Panc1 (cell line): ENCODE measurements around the gene INPP5F. TPM values are rescaled to one million over a fixed set of nuclear protein-coding genes. Genes with fewer than 3 reads are reported as not detected.

ENCODE experiments used
- ATAC-seq: fragments of 200-7000 bp; cut with Tn5 transposase; 2 replicates; pipeline ENCODE4 v1.9.1; 2020; ENCODE audit warnings: mild to moderate bottlenecking, moderate library complexity
- BruUV-seq: library from RNA; stranded (reverse); fragments of 400-500 nt; replicated peaks from 2 replicates; lab custom pipeline; 2021; lab: Mats Ljungman, UMichigan
- CTCF ChIA-PET: fragments of 300-600 bp; sonication (Branson Sonifier 250); formaldehyde crosslinking; loops from one replicate; lab custom pipeline; 2022; ENCODE audit warnings: antibody characterized with exemption; lab: Charles Lee
- POLR2A ChIA-PET: fragments of 300-600 bp; sonication (Branson Sonifier 250); formaldehyde crosslinking; loops from one replicate; lab custom pipeline; 2022; ENCODE audit warnings: antibody characterized with exemption; lab: Charles Lee
- DNase-seq: peaks from one replicate; pipeline ENCODE4 v3.0.0-alpha.2; 2010; ENCODE audit warnings: low read depth, low spot score
- H3K27ac ChIP-seq: 2 replicates; pipeline ENCODE4 v1.5.1; 2011; ENCODE audit warnings: mild to moderate bottlenecking, low read length, inconsistent platforms
- H3K27me3 ChIP-seq: fragments of 200-500 bp; sonication (Bioruptor generic); 2 replicates; pipeline ENCODE4 v1.6.0; 2014; ENCODE audit warnings: low read length, inconsistent platforms; ENCODE audit not compliant: control insufficient read depth, insufficient read depth
- H3K36me3 ChIP-seq: fragments of 200-500 bp; sonication (Bioruptor generic); 2 replicates; pipeline ENCODE4 v1.5.1; 2014; ENCODE audit warnings: inconsistent platforms, mild to moderate bottlenecking, low read length, moderate library complexity; ENCODE audit not compliant: control insufficient read depth, insufficient read depth
- H3K4me1 ChIP-seq: 2 replicates; pipeline ENCODE4 v1.5.1; 2011; ENCODE audit warnings: inconsistent platforms, mild to moderate bottlenecking, low read length, moderate library complexity; ENCODE audit not compliant: control insufficient read depth, insufficient read depth
- H3K4me3 ChIP-seq, 2 experiments: 2 replicates each; pipeline ENCODE4 v1.5.1; 2011 to 2012; ENCODE audit warnings: low read depth in 2 of 2, low read length in 2 of 2, mild to moderate bottlenecking in 2 of 2, inconsistent platforms in 1 of 2, moderate library complexity in 1 of 2
- H3K9me3 ChIP-seq: fragments of 200-500 bp; sonication (Bioruptor generic); 2 replicates; pipeline ENCODE4 v1.5.1; 2014; ENCODE audit warnings: low read depth, mild to moderate bottlenecking, inconsistent platforms, low read length, moderate library complexity; ENCODE audit not compliant: control insufficient read depth, insufficient read depth
- CTCF ChIP-seq: fragments of 450-650 bp; IDR thresholded peaks from 2 replicates; pipeline ENCODE4 v1.5.1; 2017; ENCODE audit warnings: mild to moderate bottlenecking
- POLR2AphosphoS5 ChIP-seq: IDR thresholded peaks from 2 replicates; pipeline ENCODE4 v1.6.1; 2012; ENCODE audit warnings: mild to moderate bottlenecking, low read depth, low read length, moderate library complexity
- REST ChIP-seq, 2 experiments: IDR thresholded peaks; 2 replicates each; pipeline ENCODE4 v1.6.1; 2011 to 2012; ENCODE audit warnings: low read depth in 2 of 2, control low read depth in 1 of 2, low read length in 1 of 2, mild to moderate bottlenecking in 1 of 2, moderate library complexity in 1 of 2; ENCODE audit not compliant: insufficient read depth in 1 of 2
- SIN3A ChIP-seq: IDR thresholded peaks from 2 replicates; pipeline ENCODE4 v1.6.1; 2012; ENCODE audit warnings: low read depth, mild to moderate bottlenecking, low read length, moderate library complexity, borderline replicate concordance; ENCODE audit not compliant: insufficient read depth
- TCF7L2 ChIP-seq: IDR thresholded peaks from 2 replicates; pipeline ENCODE4 v1.6.1; 2011; ENCODE audit warnings: mild to moderate bottlenecking, low read depth, low read length, inconsistent platforms
- in situ Hi-C: cut with HindIII; loops from 2 replicates; pipeline ENCODE4 v1.10.0; 2016; ENCODE audit warnings: low sequenced_read_pairs, low pct_unique_long_range_greater_than_20kb
- intact Hi-C: fragments of 100-400 bp; cut with micrococcal nuclease; formaldehyde crosslinking; loops from one replicate; pipeline ENCODE4 v1.10.0; 2022; ENCODE audit not compliant: unreplicated experiment
- total RNA-seq: library from RNA; stranded (reverse); gene quantifications from one replicate; pipeline ENCODE4 v1.2.1, GENCODE V29; 2021; ENCODE audit not compliant: unreplicated experiment

The INPP5F gene
- total RNA-seq, 1 experiment from 2014 or later: 26.7 TPM

GRCh38 chr10:119723624-119724023 is 2.2 kb upstream of the INPP5F start:
- Histone ChIP-seq H3K27ac (peak overlapping the region; percentile 96), H3K4me1 (peaks cover 37% of the 10 kb centered on the region), H3K36me3 (no peaks in the 10 kb centered on the region; the same call in 1 of the 2 replicates), H3K9me3 (no peaks in the 10 kb centered on the region), H3K4me3 (no peak overlapping the region), H3K27me3 (no peaks in the 10 kb centered on the region)
- no peak for DNase-seq
- BruUV-seq: no TSS peak
- ChIA-PET CTCF (no interaction called here), POLR2A (no interaction called here)
- no peak for ATAC-seq
- in situ Hi-C loops (no loop called here), intact Hi-C loops (no loop called here)
- TF ChIP-seq REST (IDR thresholded peaks at IDR 0.05; ENCODE audit: insufficient read depth in 1 of 2, low read depth in 2 of 2, low read length in 1 of 2): no peak
- no peak for TF ChIP-seq POLR2AphosphoS5
- no peak for TF ChIP-seq SIN3A
- no peak for TF ChIP-seq CTCF
- TF ChIP-seq TCF7L2: no peak

- TSS peak; percentile 92 for BruUV-seq
- H3K27me3 ChIP-seq: no peaks in the 10 kb centered on the region
- no peak for TF ChIP-seq REST (IDR thresholded peaks at IDR 0.05; ENCODE audit: insufficient read depth in 1 of 2, low read depth in 2 of 2, low read length in 1 of 2)
- TF ChIP-seq TCF7L2: no peak
- no peak for TF ChIP-seq CTCF
- no peak for TF ChIP-seq SIN3A
- TF ChIP-seq POLR2AphosphoS5: no peak
- H3K4me1 ChIP-seq: peaks cover 37% of the 10 kb centered on the region
- intact Hi-C loops (no loop called here), in situ Hi-C loops (no loop called here)
- H3K4me3 ChIP-seq: peak overlapping the region; percentile 60 to 74
- CTCF ChIA-PET: interaction anchor here (0.5 to 2.4 kb wide), 7 partner anchors 13 to 283 kb away, joined by 3 to 13 read pairs (median 4); no protein-coding TSS in a partner anchor
- H3K36me3 ChIP-seq: no peaks in the 10 kb centered on the region; the same call in 1 of the 2 replicates
- peak; percentile 31 for ATAC-seq
- POLR2A ChIA-PET: interaction anchor here (0.5 to 1.6 kb wide), 6 partner anchors 11 to 1021 kb away, joined by 3 to 8 read pairs (median 6); no protein-coding TSS in a partner anchor
- H3K27ac ChIP-seq: peak overlapping the region; percentile 96
- H3K9me3 ChIP-seq: no peaks in the 10 kb centered on the region
- no peak for DNase-seq
These were observed 995 bp upstream of the INPP5F start for GRCh38 chr10:119724593-119725516.
